Tongue (tissue), 2 donors: ENCODE data around the gene TESK2. TPM values are rescaled to one million over a fixed set of nuclear protein-coding genes. Genes with fewer than 3 reads are reported as not detected.
"Not testable (repeated sequence)": the region's sequence is repeated elsewhere in the genome, so short reads cannot be mapped to it uniquely, and the experiment has no call there.

Source experiments
- DNase-seq: peaks from one replicate; pipeline ENCODE4 v3.0.0-alpha.2; 2015
- total RNA-seq: library from RNA; depleted of rRNA; stranded (reverse); fragments of >200 nt; gene quantifications from one replicate; pipeline ENCODE4 v1.2.3, GENCODE V29; 2014

Gene TESK2, protein sequence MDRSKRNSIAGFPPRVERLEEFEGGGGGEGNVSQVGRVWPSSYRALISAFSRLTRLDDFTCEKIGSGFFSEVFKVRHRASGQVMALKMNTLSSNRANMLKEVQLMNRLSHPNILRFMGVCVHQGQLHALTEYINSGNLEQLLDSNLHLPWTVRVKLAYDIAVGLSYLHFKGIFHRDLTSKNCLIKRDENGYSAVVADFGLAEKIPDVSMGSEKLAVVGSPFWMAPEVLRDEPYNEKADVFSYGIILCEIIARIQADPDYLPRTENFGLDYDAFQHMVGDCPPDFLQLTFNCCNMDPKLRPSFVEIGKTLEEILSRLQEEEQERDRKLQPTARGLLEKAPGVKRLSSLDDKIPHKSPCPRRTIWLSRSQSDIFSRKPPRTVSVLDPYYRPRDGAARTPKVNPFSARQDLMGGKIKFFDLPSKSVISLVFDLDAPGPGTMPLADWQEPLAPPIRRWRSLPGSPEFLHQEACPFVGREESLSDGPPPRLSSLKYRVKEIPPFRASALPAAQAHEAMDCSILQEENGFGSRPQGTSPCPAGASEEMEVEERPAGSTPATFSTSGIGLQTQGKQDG
- 5.5 TPM for total RNA-seq

DNA sequence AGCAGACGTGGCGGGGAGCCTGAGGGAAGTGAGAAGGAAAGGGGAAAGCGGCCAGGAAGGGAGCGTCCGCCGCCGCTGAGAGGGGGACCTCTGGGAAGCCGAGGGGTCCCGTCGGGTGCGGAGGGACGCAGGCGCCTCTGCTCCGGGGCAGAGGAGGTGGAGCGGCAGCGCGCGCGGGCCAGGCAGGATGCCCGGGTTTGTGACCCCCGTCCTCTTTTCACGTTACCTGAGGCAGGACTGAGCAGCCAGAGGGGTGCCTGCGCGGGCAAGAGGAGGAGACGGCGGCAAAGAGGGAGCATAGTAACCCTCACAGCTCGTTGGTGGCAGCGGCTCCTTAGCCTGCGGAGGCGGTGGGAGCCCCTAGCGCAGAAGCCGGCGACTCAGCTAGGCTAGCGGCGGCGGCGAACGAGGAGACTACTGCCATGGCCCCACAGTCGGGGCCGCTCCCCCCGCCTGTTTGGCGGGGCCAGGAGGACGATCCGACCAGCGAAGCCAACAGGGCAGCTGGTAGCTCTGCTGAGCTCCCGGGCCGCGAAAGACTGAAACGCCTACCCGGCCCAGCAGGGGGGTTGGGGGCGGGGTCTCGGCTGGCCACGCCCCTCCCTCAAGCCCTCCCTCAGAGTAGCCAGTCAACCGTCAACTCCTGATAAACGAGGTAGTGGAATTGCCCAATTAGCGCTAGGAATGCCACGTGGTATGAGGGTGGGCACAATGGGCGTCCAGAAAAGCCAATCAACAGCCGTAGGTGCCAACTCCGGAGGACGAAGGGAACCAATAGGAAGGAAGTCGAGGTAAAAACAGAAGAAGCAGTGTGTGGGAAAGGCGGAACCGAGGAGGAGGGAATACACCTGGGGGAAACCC lies at the start of gene TESK2:
Gene TESK2, minus strand, starts transcription at position 538 of the 861 bp plus-strand sequence. CDS start 33,378 bp downstream, outside the sequence.
- DNase-seq = peak; percentile 99

DNA sequence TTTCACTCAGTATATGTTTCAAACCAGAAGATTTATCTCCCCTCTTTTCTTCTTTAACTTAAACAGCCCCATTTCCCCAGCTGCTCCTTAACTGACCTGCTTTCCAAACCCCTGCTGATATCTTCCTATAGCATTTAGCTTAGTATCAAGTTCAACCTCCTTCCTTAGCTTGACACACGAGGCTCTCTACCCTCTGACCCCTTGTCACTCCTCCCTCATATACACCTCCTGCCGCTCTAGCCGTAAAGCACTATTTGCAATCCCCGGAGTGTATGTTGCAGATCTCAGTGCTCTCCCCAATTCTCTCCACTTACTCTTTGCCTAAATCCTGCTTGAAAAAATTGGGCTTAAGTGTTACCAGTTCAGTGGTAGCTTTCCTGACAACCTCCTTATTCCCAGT lies 45.9 kb upstream of the TESK2 start:
- DNase-seq = no peak

DNA sequence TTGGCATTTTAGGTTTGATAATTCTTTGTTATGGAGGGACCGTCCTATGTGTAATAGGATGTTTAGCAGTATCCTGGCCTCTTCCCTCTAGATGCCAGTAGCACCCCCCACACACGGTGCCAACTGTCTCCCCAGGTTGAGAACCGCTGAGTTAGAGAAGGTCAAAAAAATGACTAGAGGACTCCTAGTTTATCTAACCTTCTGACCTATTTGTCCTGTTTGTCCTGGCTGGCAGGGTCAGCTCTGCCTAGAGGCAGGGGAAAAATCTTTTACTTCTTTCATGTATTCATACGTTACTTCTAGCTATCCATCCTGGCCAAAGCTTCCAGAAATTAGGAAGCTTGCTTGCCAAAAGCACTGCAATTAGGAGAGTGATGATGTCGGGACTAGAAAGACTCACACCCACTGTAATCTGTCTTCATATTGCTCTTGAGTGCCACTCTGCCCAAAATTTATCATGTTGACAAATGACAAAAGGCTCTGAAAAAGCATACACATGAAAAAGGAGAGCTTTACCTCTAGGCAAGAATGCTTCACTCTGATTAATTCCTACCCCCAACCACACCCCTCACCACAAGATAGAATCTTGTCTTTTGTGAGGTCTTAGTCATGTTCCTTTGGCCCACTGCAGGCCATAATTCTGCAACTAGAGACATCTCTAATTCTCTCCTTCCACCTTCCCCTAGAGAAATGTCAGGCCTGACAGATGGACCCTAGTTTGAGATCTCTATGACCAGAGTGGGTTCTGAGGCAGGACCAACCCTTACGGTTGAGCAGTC lies 45.2 kb upstream of the TESK2 start:
- DNase-seq = no peak

DNA sequence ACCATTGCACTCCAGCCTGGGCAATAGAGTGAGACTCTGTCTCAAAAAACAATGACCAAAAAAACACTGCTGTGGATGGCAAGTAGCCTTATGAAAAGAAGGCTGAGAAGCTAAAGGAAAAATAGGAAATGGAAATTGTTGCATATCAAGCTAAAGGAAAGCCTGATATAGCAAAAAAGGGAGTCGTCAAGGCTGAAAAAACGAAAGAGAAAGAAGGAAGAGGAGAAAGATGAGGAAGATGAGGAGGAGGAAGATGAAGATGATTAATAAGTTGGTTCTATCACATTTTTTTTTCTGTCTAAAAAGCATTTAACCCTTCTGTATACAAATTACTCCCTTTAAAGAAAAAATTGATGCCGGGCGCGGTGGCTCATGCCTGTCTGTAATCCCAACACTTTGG lies 40.9 kb upstream of the TESK2 start:
- DNase-seq = no peak

DNA sequence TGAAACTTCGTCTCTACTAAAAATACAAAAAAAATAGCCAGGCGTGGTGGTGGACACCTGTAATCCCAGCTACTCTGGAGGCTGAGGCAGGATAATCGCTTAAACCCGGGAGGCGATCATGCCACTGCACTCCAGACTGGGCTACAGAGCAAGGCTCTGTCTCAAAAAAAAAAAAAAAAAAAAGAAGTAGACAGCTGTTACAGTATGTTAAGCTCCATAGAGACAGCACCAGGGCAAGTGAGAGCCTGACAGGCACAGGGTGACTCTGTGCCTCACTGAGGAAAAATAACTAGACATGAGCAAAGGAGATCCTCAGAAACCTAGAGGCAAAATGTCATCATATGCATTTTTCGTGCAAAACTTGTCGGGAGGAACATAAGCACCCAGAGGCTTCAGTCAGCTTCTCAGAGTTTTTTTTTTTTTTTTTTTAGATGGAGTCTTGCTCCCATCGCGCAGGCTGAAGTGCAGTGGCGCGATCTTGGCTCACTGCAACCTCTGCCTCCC lies 39.7 kb upstream of the TESK2 start:
- DNase-seq = peak; percentile 20

DNA sequence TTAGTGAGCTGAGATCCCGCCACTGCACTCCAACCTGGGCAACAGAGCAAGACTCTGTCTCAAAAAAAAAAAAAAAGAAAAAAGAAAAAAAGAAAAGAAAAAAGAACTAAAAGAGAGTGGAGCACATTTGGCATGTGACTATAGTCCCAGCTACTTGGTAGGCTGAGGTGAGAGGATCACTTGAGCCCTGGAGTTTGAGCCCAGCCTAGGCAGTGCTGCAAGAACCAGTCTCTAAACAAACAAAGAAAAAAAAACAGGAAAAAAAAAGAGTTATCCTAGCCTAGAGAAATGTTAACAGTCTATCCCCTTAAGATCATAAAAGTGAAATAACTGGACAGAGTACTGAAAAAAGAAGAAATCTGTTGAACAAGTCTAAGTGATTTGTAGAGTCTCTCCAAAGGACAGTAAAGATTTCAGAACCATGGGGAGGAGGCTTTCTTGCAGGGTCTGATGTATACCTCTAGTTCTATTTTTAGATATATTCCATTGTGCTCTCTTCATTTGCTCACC lies 35.2 kb upstream of the TESK2 start:
- no peak for DNase-seq

DNA sequence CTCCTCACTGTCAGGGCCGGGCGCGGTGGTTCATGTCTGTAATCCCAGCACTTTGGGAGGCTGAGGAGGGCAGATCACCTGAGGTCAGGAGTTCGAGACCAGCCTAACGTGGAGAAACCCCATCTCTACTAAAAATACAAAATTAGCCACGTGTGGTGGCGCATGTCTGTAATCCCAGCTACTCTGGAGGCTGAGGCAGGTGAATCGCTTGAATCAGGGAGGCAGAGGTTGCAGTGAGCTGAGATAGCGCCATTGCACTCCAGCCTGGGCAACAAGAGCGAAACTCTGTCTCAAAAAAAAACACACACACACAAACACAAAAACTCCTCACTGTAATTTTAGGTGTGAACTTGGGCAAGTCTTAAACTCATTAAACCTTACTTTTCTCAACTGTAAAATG lies 33.0 kb upstream of the TESK2 start:
- not testable (repeated sequence) for DNase-seq

DNA sequence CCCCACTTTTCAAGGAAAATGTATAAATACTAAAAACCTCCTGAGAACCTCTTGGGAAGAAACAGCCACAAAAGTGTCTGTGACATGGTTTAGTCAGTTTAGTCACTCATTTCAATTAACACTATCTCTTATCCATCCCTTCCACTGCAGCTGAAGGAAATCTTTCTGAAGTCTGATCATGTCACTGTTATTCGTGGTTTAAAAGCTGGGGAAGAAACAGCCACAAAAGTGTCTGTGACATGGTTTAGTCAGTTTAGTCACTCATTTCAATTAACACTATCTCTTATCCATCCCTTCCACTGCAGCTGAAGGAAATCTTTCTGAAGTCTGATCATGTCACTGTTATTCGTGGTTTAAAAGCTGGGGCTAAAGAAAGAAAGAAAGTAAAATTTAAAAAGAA lies 32.6 kb upstream of the TESK2 start:
- not testable (repeated sequence) for DNase-seq

DNA sequence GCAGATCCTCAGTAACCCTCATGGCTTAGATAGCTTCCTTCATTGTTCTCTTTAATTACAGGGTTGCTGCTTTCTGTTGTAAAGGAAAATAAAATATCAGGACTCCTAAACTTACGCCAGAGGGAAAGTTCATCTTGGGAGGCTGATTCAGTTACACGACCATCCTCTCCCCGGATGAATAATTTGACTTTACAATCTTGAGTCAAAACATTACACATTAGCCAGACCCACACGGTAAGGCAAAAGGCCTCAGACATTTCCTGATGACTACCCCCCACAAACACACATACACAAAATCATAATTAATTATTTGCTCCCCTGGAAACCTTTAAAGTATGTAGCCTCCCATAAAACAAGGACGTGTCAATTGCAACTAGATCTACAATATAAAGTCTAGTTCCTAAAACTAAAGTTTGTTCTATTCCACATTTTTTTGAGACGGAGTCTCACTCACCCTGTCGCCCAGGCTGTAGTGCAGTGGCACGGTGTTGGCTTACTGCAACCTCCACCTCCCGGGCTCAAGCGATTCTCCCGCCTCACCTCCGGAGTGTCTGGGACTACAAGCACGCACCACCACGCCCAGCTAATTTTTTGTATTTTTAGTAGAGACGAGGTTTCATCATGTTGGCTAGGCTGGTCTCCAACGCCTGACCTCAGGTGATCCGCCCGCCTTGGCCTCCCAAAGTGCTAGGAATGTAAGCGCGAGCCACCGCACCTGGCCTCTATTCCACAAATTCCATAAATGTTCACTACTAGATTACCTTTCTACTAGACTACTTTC lies 31.6 kb upstream of the TESK2 start:
- DNase-seq = no peak

DNA sequence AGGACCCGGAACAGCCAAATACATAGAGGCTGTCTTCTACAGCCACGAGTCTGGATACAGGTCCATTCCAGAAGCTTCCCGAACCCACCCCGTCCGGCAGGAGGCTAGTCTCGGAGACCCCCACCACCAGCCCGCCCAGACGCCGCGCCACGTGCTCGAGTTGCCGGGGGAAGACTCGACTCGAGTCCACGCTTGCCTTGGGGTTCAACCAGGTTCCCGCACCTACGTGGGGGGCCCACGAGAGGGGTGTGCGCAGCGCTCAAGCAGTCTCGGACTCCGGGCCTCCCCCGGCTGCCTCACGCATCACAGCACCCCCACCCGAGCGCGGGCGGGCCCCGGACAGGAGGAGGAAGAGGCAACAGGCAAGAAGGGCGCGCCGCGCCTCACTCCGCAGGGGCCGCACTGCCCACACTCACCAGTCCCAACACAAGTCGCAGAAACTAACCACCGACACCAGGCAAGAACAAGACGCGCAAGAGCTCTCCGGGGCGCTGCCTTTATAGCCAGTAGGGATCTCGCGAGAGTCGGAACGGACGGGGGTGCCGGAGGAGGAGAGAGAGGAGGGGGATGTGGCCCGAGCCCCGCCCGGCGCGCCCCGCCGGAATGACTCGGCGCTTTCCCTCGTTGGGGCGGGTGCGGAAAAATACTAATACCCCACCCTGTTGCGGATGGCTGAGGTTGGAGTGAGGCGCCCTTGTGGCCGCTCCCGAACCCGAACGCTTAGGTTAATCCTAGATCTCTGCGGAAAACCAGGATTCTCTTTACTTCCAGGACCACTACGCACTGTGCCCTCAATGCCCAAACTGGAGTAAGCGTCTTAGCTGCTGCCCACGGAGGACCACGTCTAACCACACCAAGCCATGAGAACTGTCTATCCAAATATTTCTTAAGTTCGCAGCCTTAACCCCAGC lies 30.7 kb upstream of the TESK2 start, which contains the start of gene PRDX1:
Gene PRDX1, minus strand, starts transcription at position 472 of the 911 bp plus-strand sequence. CDS start 2,841 bp downstream, outside the sequence.
- peak; percentile 98 for DNase-seq

DNA sequence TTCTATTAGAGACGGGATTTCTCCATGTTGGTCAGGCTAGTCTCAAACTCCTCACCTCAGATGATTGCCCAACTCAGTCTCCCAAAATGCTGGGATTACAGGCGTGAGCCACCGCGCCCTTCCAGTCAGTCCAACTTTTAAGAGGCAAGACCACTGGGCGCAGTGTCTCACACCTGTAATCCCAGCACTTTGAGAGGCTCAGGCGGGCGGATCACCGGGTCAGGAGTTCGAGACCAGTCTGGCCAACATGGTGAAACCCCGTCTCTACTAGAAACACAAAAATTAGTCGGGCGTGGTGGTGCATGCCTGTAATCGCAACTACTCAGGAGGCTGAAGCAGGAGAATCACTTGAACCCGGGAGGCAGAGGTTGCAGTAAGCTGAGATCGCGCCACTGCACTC lies 28.8 kb upstream of the TESK2 start:
- DNase-seq = not testable (repeated sequence)

DNA sequence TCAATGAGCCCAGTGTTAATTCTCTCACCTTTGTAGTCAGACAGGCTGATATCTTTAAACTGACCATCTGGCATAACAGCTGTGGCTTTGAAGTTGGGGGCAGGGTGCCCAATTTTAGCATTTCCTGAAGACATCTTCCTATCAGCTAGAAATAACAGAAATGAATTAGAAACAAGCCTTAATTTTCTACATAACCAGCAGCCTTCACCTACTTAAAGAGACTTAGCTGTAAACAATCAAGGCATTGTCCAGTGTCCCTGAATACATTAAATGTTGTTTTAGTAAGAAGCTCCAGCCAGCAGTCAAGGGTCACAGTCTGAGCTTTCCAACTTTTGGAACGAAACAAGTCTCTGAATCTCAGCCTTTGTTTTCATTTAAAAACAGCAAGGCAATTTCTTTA lies 27.9 kb upstream of the TESK2 start:
- peak; percentile 34 for DNase-seq

DNA sequence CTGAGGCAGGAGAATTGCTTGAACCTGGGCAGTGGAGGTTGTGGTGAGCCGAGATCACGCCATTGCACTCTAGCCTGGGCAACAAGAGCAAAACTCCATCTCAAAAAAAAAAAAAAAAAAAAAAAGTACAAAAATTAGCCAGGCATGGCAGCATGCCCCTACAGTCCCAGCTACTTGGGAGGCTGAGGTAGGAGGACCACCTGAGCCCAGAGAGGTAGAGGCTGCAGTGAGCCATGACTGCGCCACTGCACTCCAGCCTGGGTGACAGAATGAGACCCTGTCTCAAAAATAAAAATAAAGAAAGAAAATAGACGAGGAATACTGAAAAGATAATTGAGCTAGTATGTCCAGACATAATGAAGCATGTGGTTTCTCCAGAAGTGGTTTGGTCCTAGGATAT lies 27.4 kb upstream of the TESK2 start:
- not testable (repeated sequence) for DNase-seq

DNA sequence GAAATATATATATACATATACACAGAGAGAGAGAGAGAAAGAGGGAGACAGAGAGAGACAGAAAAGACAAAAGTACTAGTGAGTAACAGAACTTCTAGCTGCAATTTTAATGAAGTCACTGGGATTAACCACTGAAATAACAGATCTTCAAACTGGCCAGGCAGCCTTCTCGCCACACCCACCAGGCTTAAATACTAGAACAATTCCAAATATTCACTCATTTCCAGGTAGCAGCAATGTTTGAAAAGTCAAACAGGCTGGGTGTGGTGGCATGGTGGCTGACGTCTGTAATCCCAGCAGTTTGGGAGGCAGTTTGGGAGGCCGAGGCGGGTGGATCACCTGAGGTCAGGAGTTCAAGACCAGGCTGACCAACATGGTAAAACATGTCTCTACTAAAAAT lies 25.5 kb upstream of the TESK2 start:
- no peak for DNase-seq

DNA sequence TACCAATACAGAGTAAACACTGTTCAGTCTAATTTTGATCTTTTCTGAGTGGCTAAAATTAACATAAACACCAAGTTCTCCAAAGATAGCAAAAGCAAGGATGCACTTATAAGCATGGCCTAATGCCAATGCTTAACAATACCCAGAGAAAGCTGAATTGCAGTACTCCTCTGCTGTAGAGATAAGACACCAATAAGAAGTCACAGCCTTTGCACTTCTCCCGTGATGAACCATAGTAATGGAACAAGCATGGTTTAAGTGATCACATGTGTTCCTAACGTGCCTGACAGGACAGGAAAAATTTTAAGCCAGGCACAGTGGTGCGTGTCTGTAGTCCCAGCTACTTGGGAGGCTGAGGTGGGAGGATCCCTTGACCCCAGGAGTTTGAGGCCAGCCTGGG lies 25.1 kb upstream of the TESK2 start:
- no peak for DNase-seq

DNA sequence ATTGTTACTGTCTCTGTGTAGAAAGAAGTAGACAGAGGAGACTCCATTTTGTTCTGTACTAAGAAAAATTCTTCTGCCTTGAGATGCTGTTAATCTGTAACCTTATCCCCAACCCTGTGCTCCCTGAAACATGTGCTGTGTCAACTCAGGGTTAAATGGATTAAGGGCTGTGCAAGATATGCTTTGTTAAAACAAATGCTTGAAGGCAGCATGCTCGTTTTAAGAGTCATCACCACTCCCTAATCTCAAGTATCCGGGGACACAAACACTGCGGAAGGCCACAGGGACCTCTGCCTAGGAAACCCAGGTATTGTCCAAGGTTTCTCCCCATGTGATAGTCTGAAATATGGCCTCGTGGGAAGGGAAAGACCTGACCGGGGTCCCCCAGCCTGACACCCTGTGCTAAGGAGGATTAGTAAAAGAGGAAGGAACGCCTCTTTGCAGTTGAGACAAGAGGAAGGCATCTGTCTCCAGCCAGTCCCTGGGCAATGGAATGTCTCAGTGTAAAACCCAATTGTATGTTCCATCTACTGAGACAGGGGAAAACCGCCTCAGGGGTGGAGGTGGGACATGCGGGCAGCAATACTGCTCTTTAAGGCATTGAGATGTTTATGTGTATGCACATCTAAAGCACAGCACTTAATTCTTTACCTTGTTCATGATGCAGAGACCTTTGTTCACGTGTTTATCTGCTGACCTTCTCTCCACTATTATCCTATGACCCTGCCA lies 22.7 kb upstream of the TESK2 start:
- DNase-seq = not testable (repeated sequence)

DNA sequence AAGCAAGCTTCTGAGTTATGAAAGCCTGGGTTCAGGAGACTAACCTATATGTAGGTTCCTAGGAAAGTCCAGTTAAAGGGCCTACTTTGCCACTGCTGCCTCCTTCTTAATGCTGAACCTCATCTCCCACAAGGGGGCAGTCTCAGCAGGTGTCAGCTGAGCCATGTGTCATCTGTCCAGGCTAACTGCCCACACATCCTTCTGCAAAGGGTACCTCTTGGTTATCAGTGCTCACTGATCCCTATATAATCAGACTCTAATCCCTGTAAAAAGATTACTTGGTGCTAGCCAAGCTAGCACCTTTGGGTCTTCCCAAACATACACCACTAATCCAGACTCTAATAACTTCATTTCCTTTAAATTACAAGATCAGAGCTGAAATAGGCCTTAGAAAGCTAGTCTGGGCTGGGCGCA lies 21.7 kb upstream of the TESK2 start:
- peak; percentile 76 for DNase-seq

DNA sequence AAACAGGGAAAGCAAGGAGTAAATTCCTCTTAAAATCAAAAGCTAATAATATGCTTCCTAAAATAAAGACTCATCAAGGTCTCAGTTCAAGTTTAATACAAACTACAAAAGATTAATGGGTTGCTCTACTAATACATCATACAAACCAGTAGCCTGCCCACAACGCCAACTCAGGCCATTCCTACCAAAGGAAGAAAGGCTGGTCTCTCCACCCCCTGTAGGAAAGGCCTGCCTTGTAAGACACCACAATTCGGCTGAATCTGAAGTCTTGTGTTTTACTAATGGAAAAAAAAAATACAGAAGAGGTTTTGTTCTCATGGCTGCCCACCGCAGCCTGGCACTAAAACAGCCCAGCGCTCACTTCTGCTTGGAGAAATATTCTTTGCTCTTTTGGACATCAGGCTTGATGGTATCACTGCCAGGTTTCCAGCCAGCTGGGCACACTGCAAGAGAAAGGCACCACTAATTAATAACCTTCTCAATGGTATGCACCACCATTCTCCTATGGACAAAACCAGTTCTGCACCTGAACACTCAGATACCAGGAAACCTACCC lies 20.1 kb upstream of the TESK2 start:
- DNase-seq = no peak
